CD4-positive, alpha-beta T cell treated with Interferon gamma for 1 hour (primary cell): Measurements from ENCODE around the gene TTC7B.

Experiments
- DNase-seq: peaks from one replicate; pipeline ENCODE4 v3.0.0-alpha.2; 2020

TTC7B gene

GRCh38 chr14:90767899-90768298 lies 48.3 kb downstream of the TTC7B start:
- no peak for DNase-seq

- no peak for DNase-seq
Measured at GRCh38 chr14:90760591-90761316, 55.5 kb downstream of the TTC7B start.

- no peak for DNase-seq
Measured at GRCh38 chr14:90760078-90760444, 56.2 kb downstream of the TTC7B start.

GRCh38 chr14:90759370-90760077 lies 56.7 kb downstream of the TTC7B start:
- peak; percentile 12 for DNase-seq

- DNase-seq: peak; percentile 2
Measured at GRCh38 chr14:90758959-90759358, 57.3 kb downstream of the TTC7B start.

- peak; percentile 95 for DNase-seq
Measured at GRCh38 chr14:90758028-90758889, 58.0 kb downstream of the TTC7B start.

GRCh38 chr14:90757452-90757851 lies 58.8 kb downstream of the TTC7B start:
- no peak for DNase-seq

- no peak for DNase-seq
Measured at GRCh38 chr14:90756755-90757345, 59.4 kb downstream of the TTC7B start.

- no peak for DNase-seq
Measured at GRCh38 chr14:90755661-90756304, 60.4 kb downstream of the TTC7B start.

- DNase-seq: no peak
Measured at GRCh38 chr14:90753456-90754005, 62.7 kb downstream of the TTC7B start.

- DNase-seq: no peak
Measured at GRCh38 chr14:90750701-90751100, 65.5 kb downstream of the TTC7B start.

GRCh38 chr14:90750191-90750590 lies 66.0 kb downstream of the TTC7B start:
- DNase-seq: no peak

- no peak for DNase-seq
Measured at GRCh38 chr14:90747909-90748308, 68.3 kb downstream of the TTC7B start.

- DNase-seq: no peak
Measured at GRCh38 chr14:90743826-90744225, 72.4 kb downstream of the TTC7B start.

GRCh38 chr14:90743425-90743824 lies 72.8 kb downstream of the TTC7B start:
- DNase-seq: no peak

- DNase-seq: no peak
Measured at GRCh38 chr14:90742729-90743128, 73.5 kb downstream of the TTC7B start.

- DNase-seq: no peak
Measured at GRCh38 chr14:90742252-90742651, 74.0 kb downstream of the TTC7B start.

- no peak for DNase-seq
Measured at GRCh38 chr14:90741682-90741946, 74.6 kb downstream of the TTC7B start.

GRCh38 chr14:90740946-90741681 lies 75.1 kb downstream of the TTC7B start:
- no peak for DNase-seq

GRCh38 chr14:90740081-90740480 lies 76.1 kb downstream of the TTC7B start:
- DNase-seq: no peak

- no peak for DNase-seq
Measured at GRCh38 chr14:90739318-90740068, 76.7 kb downstream of the TTC7B start.
